HepG2 (cell line): ENCODE results near the gene NIP7. TPM values are rescaled to one million over a fixed set of nuclear protein-coding genes. Genes with fewer than 3 reads are reported as not detected.

ENCODE experiments used
- CTCF ChIP-seq: sonication (generic); formaldehyde crosslinking; IDR thresholded peaks from 2 replicates; pipeline ENCODE4 v1.5.0; 2020; ENCODE audit warnings: mild to moderate bottlenecking, missing genetic modification reagents, moderate library complexity
- HDAC1 ChIP-seq: sonication (generic); formaldehyde crosslinking; IDR thresholded peaks from 2 replicates; pipeline ENCODE4 v1.5.1; 2020; ENCODE audit warnings: mild to moderate bottlenecking, missing genetic modification reagents
- HDAC2 ChIP-seq: sonication (generic); formaldehyde crosslinking; IDR thresholded peaks from 2 replicates; pipeline ENCODE4 v1.4.0; 2020; ENCODE audit warnings: missing genetic modification reagents
- HNF1B ChIP-seq: sonication (generic); formaldehyde crosslinking; IDR thresholded peaks from 2 replicates; pipeline ENCODE4 v1.5.1; 2020; ENCODE audit warnings: mild to moderate bottlenecking, moderate library complexity, missing genetic modification reagents
- HNRNPUL1 ChIP-seq: fragments of 200-400 bp; formaldehyde crosslinking; IDR thresholded peaks from 2 replicates; pipeline ENCODE4 v1.6.1; 2017; ENCODE audit warnings: low read depth, mild to moderate bottlenecking, low read length, moderate library complexity
- IKZF5 ChIP-seq: IDR thresholded peaks from 2 replicates; pipeline ENCODE4 v1.6.1; 2018; ENCODE audit warnings: missing genetic modification reagents, mild to moderate bottlenecking, missing compliant biosample characterization
- IRF1 ChIP-seq: sonication (generic); formaldehyde crosslinking; IDR thresholded peaks from 2 replicates; pipeline ENCODE4 v1.4.0; 2020; ENCODE audit warnings: low read depth, mild to moderate bottlenecking, missing genetic modification reagents
- MAFK ChIP-seq, 2 experiments: IDR thresholded peaks in 1 of 2; conservative IDR thresholded peaks in 1 of 2; 2 replicates each; pipeline ENCODE4 v1.6.1; 2011; ENCODE audit warnings: improper control_type of control experiment in 2 of 2, low read length in 2 of 2
- MIXL1 ChIP-seq: IDR thresholded peaks from 2 replicates; pipeline ENCODE4 v1.6.1; 2016
- POGK ChIP-seq: sonication (generic); formaldehyde crosslinking; conservative IDR thresholded peaks from 2 replicates; pipeline ENCODE4 v1.8.0; 2022; ENCODE audit warnings: mild to moderate bottlenecking, moderate library complexity, missing genetic modification reagents
- POGZ ChIP-seq: sonication (generic); formaldehyde crosslinking; IDR thresholded peaks from 2 replicates; pipeline ENCODE4 v1.4.0; 2020; ENCODE audit warnings: mild to moderate bottlenecking, missing genetic modification reagents
- POLR2G ChIP-seq: fragments of 200-400 bp; formaldehyde crosslinking; IDR thresholded peaks from 2 replicates; pipeline ENCODE4 v1.6.1; 2018; ENCODE audit warnings: mild to moderate bottlenecking, low read depth, low read length, moderate library complexity
- REPIN1 ChIP-seq: sonication (generic); formaldehyde crosslinking; IDR thresholded peaks from 2 replicates; pipeline ENCODE4 v1.8.0; 2022; ENCODE audit warnings: missing genetic modification reagents, low read depth, mild to moderate bottlenecking, borderline replicate concordance
- TCF7L2 ChIP-seq: IDR thresholded peaks from 2 replicates; pipeline ENCODE4 v1.6.1; 2011; ENCODE audit warnings: mild to moderate bottlenecking, low read depth, low read length, moderate library complexity
- ZNF619 ChIP-seq: sonication (generic); formaldehyde crosslinking; IDR thresholded peaks from 2 replicates; pipeline ENCODE4 v1.4.0; 2020; ENCODE audit warnings: mild to moderate bottlenecking, missing genetic modification reagents
- ZNF644 ChIP-seq: IDR thresholded peaks from 2 replicates; pipeline ENCODE4 v1.6.1; 2016; ENCODE audit warnings: low read depth
- ZNF772 ChIP-seq: sonication (generic); formaldehyde crosslinking; IDR thresholded peaks from 2 replicates; pipeline ENCODE4 v1.5.0; 2020; ENCODE audit warnings: mild to moderate bottlenecking, missing genetic modification reagents
- polyA plus RNA-seq, 8 experiments: library from polyadenylated mRNA; depleted of rRNA in 3 of 8; stranded (reverse) in 7 of 8; unstranded in 1 of 8; fragments of >200 nt; fragmentation: Illumina TruSeq in 4 of 8; extraction: Trizol in 4 of 8; gene quantifications; 2 replicates each; pipeline versions ENCODE4 v1.2.1 to v1.2.3, GENCODE V29; 2011 to 2016; ENCODE audit warnings: low read depth in 4 of 8, missing spikeins in 1 of 8, mixed read lengths in 1 of 8; ENCODE audit not compliant: insufficient read depth in 1 of 8
- total RNA-seq, 5 experiments: library from RNA; depleted of rRNA; stranded (reverse); fragments of >200 nt; fragmentation: Illumina TruSeq; extraction: Trizol; gene quantifications; 2 replicates each; pipeline ENCODE4 v1.2.3, GENCODE V29; 2016; ENCODE audit warnings: low read depth in 1 of 5

The NIP7 gene
- total and polyA plus RNA-seq, 2 of the 13 experiments (the other 11 are each of a cell fraction or from before 2014, with no cell fraction given), result 15.3 to 114 TPM

GRCh38 chr16:69351309-69352027 lies 11.9 kb downstream of the NIP7 start, which contains the start of gene TMED6 (continued):
- TF ChIP-seq ZNF619, result peak; percentile 69; the same call in 1 of the 2 replicates
- TF ChIP-seq HNRNPUL1, result 0 out of 2 replicates have a peak, but pooled peaks have one; percentile 59
- peak; percentile 48; the same call in 1 of the 2 replicates for TF ChIP-seq POGZ
- no peak for TF ChIP-seq TCF7L2
- peak; percentile 55; the same call in 1 of the 2 replicates for TF ChIP-seq REPIN1
- TF ChIP-seq POLR2G, result peak; percentile 66
- peak; percentile 20; the same call in 1 of the 2 replicates for TF ChIP-seq HDAC2 (CRISPR knock-in tag)
- peak; percentile 99 for TF ChIP-seq HNF1B (CRISPR knock-in tag)
- TF ChIP-seq CTCF, result peak; percentile 22
- peak; percentile 69 for TF ChIP-seq HDAC1 (CRISPR knock-in tag)
- TF ChIP-seq ZNF772 (CRISPR knock-in tag), result peak; percentile 36; the same call in 1 of the 2 replicates
- TF ChIP-seq MAFK (conservative IDR thresholded peaks at IDR 0.05 in 1 of 2, IDR thresholded peaks at IDR 0.05 in 1 of 2; ENCODE audit: low read length in 2 of 2), result no peak
- TF ChIP-seq POGK (CRISPR knock-in tag), result peak; percentile 44; the same call in 1 of the 2 replicates
- peak; percentile 37; the same call in 1 of the 2 replicates for TF ChIP-seq ZNF644 (CRISPR knock-in tag)
- TF ChIP-seq IRF1, result no peak
- TF ChIP-seq IKZF5 (CRISPR knock-in tag), result peak; percentile 34; the same call in 1 of the 2 replicates
- TF ChIP-seq MIXL1 (CRISPR knock-in tag), result peak; percentile 30; the same call in 1 of the 2 replicates
